Mesothelial cell of epicardium (in vitro differentiated cells): Measurements from ENCODE around the gene ZNF48. TPM values are rescaled to one million over a fixed set of nuclear protein-coding genes. Genes with fewer than 3 reads are reported as not detected.

Experiments used
- DNase-seq, 2 experiments: peaks; one replicate each; pipeline ENCODE4 v3.0.0; 2021; ENCODE audit warnings: low spot score in 2 of 2; ENCODE audit not compliant: unreplicated experiment in 2 of 2
- H3K27ac Mint-ChIP-seq: 2 replicates; pipeline ENCODE4 v1.8.0; 2021; ENCODE audit warnings: mixed read lengths
- H3K27me3 Mint-ChIP-seq: 2 replicates; pipeline ENCODE4 v1.8.0; 2021; ENCODE audit warnings: low read depth, mixed read lengths
- H3K36me3 Mint-ChIP-seq: 2 replicates; pipeline ENCODE4 v1.8.0; 2021; ENCODE audit warnings: mixed read lengths
- H3K4me1 Mint-ChIP-seq: 2 replicates; pipeline ENCODE4 v1.8.0; 2021; ENCODE audit warnings: mixed read lengths
- H3K4me3 Mint-ChIP-seq: 2 replicates; pipeline ENCODE4 v1.8.0; 2021; ENCODE audit warnings: mild to moderate bottlenecking, moderate library complexity, mixed read lengths
- H3K9me3 Mint-ChIP-seq: 2 replicates; pipeline ENCODE4 v1.8.0; 2021; ENCODE audit warnings: mixed read lengths
- total RNA-seq: library from RNA; stranded (reverse); gene quantifications from 3 replicates; pipeline ENCODE4 v1.2.1, GENCODE V29; 2021
- TF ChIP-seq, protein P1 (sequence below): fragments of 200-600 bp; sonication (generic); IDR thresholded peaks from one replicate; pipeline ENCODE4 v1.5.0; 2021; ENCODE audit warnings: antibody characterized with exemption; ENCODE audit not compliant: unreplicated experiment

Gene ZNF48
- total RNA-seq, 1 donor from 2014 or later: 24.2 TPM

- Mint-ChIP-seq H3K4me3 (no peak overlapping the region), H3K27me3 (peaks cover 15% of the 10 kb centered on the region), H3K36me3 (no peaks in the 10 kb centered on the region), H3K27ac (no peak overlapping the region), H3K4me1 (no peaks in the 10 kb centered on the region), H3K9me3 (no peaks in the 10 kb centered on the region)
- DNase-seq: no peak
- TF ChIP-seq, protein P1, sequence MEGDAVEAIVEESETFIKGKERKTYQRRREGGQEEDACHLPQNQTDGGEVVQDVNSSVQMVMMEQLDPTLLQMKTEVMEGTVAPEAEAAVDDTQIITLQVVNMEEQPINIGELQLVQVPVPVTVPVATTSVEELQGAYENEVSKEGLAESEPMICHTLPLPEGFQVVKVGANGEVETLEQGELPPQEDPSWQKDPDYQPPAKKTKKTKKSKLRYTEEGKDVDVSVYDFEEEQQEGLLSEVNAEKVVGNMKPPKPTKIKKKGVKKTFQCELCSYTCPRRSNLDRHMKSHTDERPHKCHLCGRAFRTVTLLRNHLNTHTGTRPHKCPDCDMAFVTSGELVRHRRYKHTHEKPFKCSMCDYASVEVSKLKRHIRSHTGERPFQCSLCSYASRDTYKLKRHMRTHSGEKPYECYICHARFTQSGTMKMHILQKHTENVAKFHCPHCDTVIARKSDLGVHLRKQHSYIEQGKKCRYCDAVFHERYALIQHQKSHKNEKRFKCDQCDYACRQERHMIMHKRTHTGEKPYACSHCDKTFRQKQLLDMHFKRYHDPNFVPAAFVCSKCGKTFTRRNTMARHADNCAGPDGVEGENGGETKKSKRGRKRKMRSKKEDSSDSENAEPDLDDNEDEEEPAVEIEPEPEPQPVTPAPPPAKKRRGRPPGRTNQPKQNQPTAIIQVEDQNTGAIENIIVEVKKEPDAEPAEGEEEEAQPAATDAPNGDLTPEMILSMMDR: no peak
Observed at GRCh38 chr16:30434852-30435251, 39.6 kb downstream of the ZNF48 start.

GRCh38 chr16:30437511-30438046, 42.4 kb downstream of the ZNF48 start:
- DNase-seq: no peak
- TF ChIP-seq, protein P1: no peak
- Mint-ChIP-seq H3K4me3 (no peak overlapping the region), H3K36me3 (peaks cover 2% of the 10 kb centered on the region), H3K9me3 (no peaks in the 10 kb centered on the region), H3K4me1 (no peaks in the 10 kb centered on the region), H3K27me3 (peaks cover 15% of the 10 kb centered on the region), H3K27ac (no peak overlapping the region)

DNA sequence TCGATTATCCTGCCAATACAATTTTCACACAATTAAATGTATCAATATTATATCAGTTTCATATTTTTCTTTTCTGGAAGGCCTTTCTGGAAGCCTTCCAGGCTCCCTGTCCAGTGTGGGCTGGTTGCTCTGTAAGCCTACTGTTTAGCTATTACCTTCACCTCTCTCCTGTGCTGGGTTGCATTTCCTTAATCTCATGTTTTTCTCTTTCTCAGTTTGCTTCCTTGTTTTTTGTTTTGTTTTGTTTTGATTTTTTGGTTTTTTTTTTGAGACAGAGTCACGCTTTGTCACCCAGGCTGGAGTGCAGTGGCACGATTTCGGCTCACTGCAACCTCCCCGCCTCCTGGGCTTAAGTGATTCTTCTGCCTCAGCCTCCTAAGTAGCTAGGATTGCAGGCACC, 43.6 kb downstream of the ZNF48 start:
- Mint-ChIP-seq H3K27me3 (peaks cover 12% of the 10 kb centered on the region), H3K9me3 (peaks cover 6% of the 10 kb centered on the region), H3K4me1 (peaks cover under 1% of the 10 kb centered on the region), H3K4me3 (no peak overlapping the region), H3K36me3 (peaks cover 11% of the 10 kb centered on the region), H3K27ac (no peak overlapping the region)
- DNase-seq: no peak
- TF ChIP-seq, protein P1: no peak

- TF ChIP-seq, protein P1: no peak
- H3K27me3 Mint-ChIP-seq: peaks cover 8% of the 10 kb centered on the region
- peaks cover 8% of the 10 kb centered on the region for H3K9me3 Mint-ChIP-seq
- H3K4me3 Mint-ChIP-seq: no peak overlapping the region
- peaks cover 18% of the 10 kb centered on the region for H3K36me3 Mint-ChIP-seq
- DNase-seq: no peak
- no peak overlapping the region for H3K27ac Mint-ChIP-seq
- H3K4me1 Mint-ChIP-seq: peaks cover 7% of the 10 kb centered on the region
Observed at GRCh38 chr16:30439720-30440348, 44.6 kb downstream of the ZNF48 start.

DNA sequence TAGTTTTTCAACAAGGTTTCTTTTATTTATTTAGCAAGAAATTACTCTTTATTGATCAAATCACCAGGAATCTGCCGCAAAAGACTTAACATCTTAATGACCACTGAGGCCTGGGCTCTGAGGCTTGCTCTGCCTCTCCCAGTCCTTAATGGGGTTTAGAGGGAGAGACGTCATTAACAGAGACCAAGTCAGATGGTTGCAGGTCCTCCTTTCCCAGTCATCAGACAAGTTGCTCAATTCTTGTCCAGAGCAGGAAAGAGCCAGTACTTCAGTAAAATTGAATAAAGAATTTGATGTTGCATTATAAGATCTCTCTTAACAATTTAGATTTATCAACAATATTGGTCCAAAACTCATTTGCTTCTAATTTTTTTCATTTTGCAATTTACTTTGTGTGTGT, 48.4 kb downstream of the ZNF48 start:
- no peaks in the 10 kb centered on the region for H3K27me3 Mint-ChIP-seq
- peaks cover 16% of the 10 kb centered on the region for H3K4me1 Mint-ChIP-seq
- H3K9me3 Mint-ChIP-seq: peaks cover 8% of the 10 kb centered on the region
- no peak for DNase-seq
- peak overlapping the region; percentile 49 for H3K4me3 Mint-ChIP-seq
- TF ChIP-seq, protein P1: no peak
- peaks cover 20% of the 10 kb centered on the region for H3K36me3 Mint-ChIP-seq
- H3K27ac Mint-ChIP-seq: no peak overlapping the region
